ENCODE measurements around the gene OXLD1.

- TF ChIP-seq CTCF (IDR thresholded peaks at IDR 0.05 in 4 of 5, conservative IDR thresholded peaks at IDR 0.05 in 1 of 5) (no peak), POLR2A (IDR thresholded peaks at IDR 0.05) (no peak)
Measured at GRCh38 chr17:81644496-81644895, 21.9 kb downstream of the OXLD1 start.

Data from gastrocnemius medialis (tissue), 4 donors.